Middle frontal gyrus (tissue), 1 donor: ENCODE measurements around the gene ENTPD8.
"Not testable (repeated sequence)": the region's sequence is repeated elsewhere in the genome, so short reads cannot be mapped to it uniquely, and the experiment has no call there.

Experiments
- DNase-seq: peaks from one replicate; pipeline ENCODE4 v3.0.0-alpha.2; 2015; ENCODE audit warnings: low spot score; ENCODE audit errors: extremely low spot score

Gene ENTPD8

DNA sequence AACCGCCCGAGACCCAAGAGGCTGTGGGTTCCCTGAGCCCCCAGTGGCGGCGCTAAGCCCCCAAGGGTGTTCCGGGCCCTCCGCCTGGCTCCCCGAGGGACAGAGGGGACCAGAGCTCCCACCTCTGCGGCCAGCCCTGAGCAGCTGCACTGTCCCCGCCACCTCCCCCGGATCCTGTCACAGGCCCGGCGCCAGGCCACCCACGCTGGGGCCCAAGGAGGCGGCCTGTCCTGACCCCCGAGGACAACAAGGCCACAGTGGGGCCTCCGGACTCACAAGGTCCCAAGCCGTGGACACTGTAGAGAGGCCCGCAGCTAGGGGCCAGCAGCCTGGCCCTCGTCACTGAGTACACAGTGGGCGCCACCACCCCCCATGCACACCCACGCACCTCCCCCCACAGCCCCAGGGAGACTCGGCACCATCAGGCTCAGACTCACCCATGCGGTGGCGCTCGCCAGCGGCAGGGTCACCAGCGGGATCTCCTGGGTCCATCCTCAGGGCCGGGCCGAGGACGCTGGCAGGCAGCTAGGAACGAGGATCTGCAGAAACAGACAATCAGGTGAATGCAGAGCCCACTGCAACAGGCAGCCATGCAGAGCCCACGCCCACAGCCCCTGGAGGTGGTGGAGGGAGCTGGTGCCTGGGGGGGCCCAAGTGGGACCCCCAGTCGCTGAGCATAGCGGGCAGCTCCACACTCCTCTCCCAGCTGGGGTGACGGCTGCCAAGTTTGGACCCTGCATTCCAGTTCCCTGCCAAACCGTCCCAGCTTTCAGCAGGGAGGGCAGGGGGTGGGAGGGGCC, 46.1 kb downstream of the ENTPD8 start:
- no peak for DNase-seq

DNA sequence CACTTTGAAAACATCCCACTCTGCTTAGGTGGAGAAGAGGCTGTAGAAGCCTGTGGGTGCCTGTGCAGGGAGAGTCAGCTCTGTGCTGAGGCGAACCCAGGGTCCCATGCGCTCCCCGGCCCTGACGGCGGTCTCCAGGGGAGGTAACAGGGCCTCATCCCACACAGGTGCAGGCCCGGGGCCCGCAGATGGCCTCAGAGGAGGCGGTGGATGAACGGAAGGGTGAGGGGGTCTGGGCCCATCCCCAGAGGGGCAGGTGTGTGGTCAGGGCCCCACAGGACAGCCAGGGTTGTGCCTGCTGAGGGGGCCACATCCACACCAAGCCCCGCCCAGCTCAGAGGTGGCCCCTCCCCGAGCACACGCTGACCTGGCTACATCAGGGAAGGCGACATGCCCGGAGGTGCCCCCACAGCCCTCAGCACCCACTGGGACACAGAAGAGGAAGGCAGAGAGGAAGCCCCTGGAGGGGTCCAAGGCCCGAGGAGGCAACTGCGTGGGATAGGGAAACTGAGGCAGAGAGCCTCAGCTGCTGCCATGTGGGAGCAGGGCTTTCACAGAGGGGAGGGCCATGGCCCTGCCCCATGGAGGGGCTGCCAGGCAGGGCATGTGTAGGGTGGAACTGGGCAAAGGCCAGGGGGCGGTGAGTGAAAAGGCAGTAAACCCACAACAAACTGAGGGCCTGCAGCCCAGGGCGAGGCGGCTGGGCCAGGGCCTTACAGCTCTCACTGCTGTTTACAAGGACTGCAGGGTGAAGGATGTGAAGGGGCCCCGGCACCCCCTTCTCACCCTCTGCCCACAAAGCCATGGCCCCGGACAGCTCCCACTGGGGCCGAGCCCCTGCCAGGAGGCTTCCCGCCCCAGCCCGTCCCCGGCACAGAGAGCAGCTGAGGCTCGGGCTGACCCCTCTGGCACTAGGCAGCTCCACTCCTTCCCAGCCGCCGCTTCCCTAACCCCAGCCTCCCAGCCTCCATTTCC, 47.7 kb downstream of the ENTPD8 start:
- no peak for DNase-seq

DNA sequence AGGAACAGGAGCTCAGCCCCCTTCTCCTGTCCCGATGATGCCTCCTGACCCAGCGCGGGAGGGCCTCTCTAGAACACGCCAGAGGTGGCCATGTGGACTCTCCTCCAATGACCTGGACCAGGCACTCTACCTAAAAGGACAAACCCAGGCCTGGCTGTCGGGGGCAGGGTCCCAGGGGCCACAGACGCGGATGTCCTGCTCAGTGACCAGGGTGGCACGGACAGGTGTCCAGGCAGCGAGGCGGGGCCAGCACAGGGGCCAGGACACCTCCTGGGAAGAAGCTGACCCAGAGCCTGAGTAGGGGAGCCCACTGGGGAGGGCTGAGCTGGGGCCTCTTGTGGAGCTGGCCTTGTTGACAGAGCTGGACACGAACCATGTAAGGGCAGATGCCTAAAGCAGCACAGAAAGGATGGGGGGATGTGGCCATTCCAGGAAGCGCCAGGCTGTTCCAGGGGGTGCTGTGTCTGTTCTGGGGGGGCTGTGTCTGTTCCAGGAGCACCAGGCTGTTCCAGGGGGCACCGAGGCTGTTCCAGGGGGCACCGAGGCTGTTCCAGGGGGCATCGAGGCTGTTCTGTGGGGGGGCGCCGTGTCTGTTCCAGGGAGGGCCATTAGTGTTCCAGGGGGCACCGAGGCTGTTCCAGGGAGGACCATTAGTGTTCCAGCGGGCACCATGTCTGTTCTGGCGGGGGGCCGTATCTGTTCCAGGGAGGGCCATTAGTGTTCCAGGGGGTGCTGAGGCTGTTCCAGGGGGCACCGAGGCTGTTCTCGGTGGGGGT, 48.7 kb downstream of the ENTPD8 start:
- no peak for DNase-seq

DNA sequence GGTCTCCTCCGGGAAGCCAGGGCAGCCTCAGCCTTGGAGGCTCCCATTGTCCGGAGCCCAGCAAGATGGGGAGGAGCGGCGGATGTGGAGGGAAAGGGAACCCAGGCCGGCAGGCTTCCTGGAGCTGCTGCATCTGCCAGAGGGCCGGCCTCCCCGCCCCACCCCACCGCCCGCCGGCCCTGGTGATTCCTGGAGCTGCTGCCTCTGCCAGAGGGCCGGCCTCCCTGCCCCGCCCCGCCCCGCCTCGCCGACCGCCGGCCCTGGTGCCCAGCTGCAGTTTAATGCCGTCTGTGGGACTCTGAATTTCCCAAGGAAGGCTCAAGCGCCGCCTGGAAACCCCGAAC, 49.8 kb downstream of the ENTPD8 start:
- DNase-seq = no peak

DNA sequence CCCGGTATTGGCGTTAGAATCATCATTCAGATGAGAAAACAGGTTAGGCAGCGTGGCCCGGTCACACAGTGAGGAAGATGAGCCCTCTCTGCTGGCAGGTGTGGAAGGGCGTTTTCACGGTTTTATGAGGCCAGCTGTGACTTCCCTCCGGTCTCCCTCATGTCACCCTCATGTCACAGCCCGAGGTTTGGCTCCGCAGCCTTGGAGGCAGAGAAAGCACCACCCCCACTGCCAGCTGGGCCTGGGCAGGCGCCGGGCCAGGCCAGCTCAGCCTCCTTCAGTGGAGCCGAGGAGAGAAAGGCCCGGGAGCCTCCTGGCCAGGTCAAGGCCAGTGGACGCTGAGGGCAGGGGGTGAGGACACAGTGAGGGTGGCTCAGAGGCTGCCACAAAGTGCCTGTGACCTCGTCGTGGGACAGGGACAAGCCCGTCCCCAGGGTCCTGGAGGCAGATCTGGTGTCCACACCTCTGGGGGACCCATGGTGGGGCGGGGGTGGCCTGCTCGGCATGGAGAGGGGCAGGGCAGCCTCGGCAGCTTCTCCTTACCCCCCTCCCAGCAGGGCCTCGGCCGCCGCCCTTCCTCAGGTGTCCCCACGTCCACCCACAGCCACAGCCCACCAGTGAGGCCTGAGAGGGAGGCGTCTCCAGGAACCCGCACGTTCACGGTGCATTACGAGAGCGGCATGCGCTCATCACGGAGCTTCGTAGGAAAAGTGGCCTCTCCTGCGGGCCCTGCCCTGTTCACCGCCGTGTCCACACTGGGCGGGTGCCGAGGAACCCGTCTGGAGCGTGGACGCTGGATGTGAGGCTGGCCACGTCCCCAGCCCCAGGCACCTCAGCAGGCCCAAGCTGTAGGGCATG, 50.4 kb downstream of the ENTPD8 start:
- DNase-seq = no peak

DNA sequence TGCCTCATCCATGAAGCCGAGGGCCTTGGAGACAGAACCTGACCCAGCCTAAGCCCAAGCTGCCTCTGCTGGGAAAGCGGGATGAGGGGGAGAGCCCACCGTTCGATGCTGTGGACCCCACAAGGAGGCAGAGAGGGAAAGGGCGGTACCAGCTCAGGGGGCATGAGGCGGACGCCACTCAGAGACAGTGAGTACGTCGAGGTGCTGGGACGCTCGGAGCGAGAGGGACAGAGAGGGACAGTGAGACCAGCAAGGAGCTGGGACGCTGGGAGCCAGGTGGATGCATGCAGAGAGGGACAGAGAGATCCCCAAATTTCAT, 51.8 kb downstream of the ENTPD8 start:
- no peak for DNase-seq

DNA sequence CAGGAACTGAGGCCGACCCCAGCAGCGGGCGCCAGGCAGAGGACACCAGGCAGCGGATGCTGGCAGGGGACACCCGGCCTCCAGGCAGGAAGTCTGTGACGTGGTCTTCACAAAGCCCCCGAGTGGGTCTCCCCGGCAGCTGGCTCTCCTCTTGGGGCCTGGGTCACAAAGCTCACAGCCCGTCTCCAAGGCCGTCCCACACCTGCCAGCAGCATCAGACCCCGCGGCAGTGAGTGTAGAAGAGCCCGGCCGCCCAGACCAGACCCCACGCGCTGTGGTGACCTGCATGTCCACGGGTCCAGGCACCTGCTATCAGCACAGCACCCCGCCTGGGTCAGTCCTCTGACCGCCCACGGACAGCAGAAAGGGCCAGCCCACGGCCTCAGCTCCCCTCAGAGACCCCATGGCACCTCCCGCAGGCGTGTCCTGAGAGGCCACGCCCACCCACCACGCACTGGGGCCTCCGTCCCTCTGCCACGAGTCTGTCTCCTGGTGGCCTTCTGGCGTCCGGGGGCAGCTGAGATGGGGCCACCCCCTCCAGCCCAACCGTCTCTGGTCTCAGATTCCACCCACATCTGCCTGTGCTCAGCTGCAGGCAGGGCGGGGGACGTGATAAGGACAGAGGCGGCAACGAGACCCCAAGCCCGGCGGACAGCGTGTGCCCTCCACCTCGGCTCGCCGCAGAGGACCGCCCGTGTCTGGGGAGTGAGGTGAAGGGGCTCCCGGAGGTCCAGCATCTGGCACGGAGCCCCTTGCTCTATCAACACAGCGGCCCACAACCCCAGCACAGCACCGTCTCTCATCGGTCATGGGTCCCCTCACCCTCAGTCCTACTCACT, 52.3 kb downstream of the ENTPD8 start:
- no peak for DNase-seq

DNA sequence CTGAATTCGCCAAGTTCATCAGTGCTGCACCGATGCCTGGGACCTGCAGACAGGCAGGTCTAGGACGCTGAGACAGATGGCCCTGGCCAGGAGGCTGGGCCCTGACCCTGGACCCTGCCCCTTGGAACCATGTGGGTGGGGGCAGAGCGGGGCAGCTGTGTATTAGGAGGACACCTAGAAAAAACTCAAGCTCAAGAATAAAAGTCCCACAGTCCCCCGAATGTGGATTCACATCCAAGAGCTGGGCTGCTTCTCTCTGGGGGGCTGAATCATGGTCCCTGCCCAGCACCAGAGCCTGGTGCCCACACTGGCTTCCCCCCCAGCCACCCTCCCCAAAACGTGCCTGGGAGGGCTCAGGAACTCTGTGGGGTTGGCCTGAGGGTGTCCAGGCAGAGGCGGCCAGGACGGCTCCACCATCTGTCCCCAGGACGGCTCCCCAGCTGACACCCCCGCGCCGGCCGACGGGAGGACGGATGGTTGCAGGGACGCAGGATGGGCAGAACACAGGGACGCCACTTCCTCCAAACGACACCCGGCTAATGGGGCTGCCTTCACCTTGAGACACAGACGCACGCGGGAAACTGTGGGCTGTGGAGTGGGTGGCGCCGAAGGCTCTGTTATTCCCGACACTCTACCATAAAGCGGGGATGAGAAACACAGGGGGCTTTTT, 53.1 kb downstream of the ENTPD8 start:
- no peak for DNase-seq

DNA sequence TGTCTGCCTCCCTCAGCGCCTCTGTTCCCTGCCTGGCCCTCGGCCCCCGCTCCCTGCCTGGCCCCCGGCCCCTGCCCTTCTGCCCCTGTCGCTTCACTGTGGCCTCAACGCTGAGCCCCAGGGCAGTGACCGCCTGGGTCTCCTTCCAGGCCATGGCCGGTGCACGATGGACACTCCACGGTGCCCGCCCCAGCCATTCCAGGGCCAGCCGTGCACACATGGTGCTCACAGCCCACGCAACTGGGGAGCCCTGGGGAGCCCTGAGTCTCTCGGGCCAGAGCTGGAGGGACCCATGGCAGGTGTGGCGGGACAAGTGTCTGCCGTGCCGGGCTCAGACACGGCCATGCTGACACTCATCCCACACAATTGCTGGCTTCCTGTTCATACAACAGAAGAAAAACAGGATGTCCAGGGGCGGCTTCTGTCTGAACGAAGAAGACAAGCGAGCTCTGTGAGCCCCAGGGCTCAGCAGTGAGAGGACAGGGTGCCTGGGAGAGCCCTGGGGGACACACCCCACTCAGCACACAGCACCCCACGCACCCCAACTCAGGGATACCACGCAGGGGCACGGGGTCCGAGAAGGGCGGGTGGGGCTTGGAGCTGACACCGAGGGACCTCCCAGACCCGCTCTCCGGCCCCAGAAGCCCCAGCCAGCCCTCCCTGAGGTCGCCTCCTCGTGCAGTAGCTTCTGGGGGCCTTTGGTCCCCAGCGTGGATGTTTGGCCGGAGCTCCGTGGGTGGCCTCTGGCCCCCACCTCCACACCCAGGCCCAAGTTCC, 53.9 kb downstream of the ENTPD8 start:
- DNase-seq = no peak

DNA sequence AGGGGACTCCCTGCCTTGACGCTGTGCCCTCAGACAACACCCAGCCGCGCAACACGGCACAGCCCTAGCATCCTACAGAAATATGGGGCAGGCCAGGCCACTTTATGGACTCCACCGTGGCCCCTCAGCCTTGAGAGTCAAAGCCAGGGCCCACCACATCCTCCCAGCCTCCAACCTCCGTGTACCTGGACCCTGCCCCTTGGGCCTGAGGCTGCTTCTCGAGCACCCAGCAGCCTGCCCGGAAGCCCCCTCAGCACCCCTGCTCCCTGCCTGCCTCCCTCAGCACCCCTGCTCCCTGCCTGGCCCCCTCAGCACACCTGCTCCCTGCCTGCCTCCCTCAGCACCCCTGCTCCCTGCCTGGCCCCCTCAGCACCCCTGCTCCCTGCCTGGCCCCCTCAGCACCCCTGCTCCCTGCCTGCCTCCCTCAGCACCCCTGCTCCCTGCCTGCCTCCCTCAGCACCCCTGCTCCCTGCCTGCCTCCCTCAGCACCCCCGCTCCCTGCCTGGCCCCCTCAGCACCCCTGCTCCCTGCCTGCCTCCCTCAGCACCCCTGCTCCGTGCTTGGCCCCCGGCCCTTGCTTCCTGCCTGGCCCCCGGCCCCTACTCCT, 54.5 kb downstream of the ENTPD8 start:
- not testable (repeated sequence) for DNase-seq

DNA sequence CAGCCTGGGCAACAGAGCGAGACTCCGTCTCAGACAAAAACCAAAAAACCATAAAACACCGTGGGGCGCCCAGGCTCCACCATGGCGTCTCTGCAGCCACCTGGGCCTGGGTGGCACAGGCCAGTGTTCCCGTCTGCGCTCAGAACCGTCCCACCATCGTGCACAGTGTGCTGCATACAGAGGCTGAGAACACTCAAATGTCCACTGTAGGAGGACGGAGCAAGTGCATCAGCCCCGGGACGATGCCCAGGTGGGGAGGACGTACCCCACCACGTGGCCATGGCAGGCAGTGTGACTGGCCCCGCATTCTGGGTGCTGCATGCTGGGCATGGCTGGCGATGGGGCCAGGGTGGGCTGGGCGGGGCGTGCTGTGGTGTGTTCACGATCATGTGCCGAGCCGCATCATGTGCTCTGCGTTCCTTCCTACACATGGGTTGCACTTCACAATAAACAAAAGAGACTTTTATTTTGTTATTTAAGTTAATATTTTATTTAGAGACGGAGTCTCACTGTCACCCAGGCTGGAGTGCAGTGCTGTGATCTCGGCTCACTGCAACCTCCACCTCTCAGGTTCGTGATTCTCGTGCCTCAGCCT, 56.0 kb downstream of the ENTPD8 start:
- no peak for DNase-seq
